CD4-positive, alpha-beta memory T cell (primary cell): Measurements from ENCODE around the gene TXLNG. TPM values are rescaled to one million over a fixed set of nuclear protein-coding genes. Genes with fewer than 3 reads are reported as not detected.
A peak's percentile ranks its signal among the peaks of the same experiment; 100 is the strongest.
"Not testable (repeated sequence)": the region's sequence is repeated elsewhere in the genome, so short reads cannot be mapped to it uniquely, and the experiment has no call there.

Experiments used
- CTCF ChIA-PET: fragments of 350-600 bp; sonication (Branson Sonifier 250); formaldehyde crosslinking; loops from one replicate; lab custom pipeline; 2021; ENCODE audit warnings: inconsistent platforms; ENCODE audit not compliant: partially characterized antibody; lab: Charles Lee
- POLR2A ChIA-PET: fragments of 350-600 bp; sonication (Branson Sonifier 250); formaldehyde crosslinking; loops from one replicate; lab custom pipeline; 2021; ENCODE audit not compliant: partially characterized antibody; lab: Charles Lee
- DNase-seq, 5 donors: peaks; one replicate each; pipeline versions ENCODE4 v3.0.0 to v3.0.0-alpha.2; 2020 to 2022; ENCODE audit warnings: mixed read lengths in 1 of 5
- H3K27ac ChIP-seq: one replicate; pipeline ENCODE4 v1.7.0; 2013; ENCODE audit warnings: low read depth, low read length
- H3K27me3 ChIP-seq: 2 replicates; pipeline ENCODE4 v1.7.0; 2013; ENCODE audit warnings: mild to moderate bottlenecking, low read length, moderate library complexity; ENCODE audit not compliant: insufficient read depth
- H3K36me3 ChIP-seq: 2 replicates; pipeline ENCODE4 v1.7.0; 2013; ENCODE audit warnings: mild to moderate bottlenecking, low read length, moderate library complexity; ENCODE audit not compliant: insufficient read depth
- H3K4me1 ChIP-seq: 2 replicates; pipeline ENCODE4 v1.7.0; 2013; ENCODE audit warnings: mild to moderate bottlenecking, low read length, moderate library complexity; ENCODE audit not compliant: insufficient read depth
- H3K4me3 ChIP-seq, 2 donors: one replicate each; pipeline ENCODE4 v1.7.0; 2013; ENCODE audit warnings: low read length in 2 of 2, mild to moderate bottlenecking in 1 of 2
- H3K9me3 ChIP-seq, 2 donors: one replicate each; pipeline ENCODE4 v1.7.0; 2013; ENCODE audit warnings: low read length in 2 of 2, control low read depth in 1 of 2; ENCODE audit not compliant: control insufficient read depth in 1 of 2
- H3K27ac Mint-ChIP-seq, 7 donors: one replicate each; pipeline ENCODE4 v1.8.0; 2020 to 2021; ENCODE audit warnings: mixed read lengths in 7 of 7, mild to moderate bottlenecking in 6 of 7, inconsistent platforms in 3 of 7, moderate library complexity in 3 of 7
- H3K27me3 Mint-ChIP-seq, 2 donors: one replicate each; pipeline ENCODE4 v1.8.0; 2020 to 2021; ENCODE audit warnings: mixed read lengths in 2 of 2
- H3K36me3 Mint-ChIP-seq, 2 donors: one replicate each; pipeline ENCODE4 v1.8.0; 2020 to 2021; ENCODE audit warnings: mixed read lengths in 2 of 2, inconsistent platforms in 1 of 2, mild to moderate bottlenecking in 1 of 2
- H3K4me1 Mint-ChIP-seq, 4 donors: one replicate each; pipeline ENCODE4 v1.8.0; 2020 to 2021; ENCODE audit warnings: mixed read lengths in 4 of 4, mild to moderate bottlenecking in 1 of 4
- H3K4me3 Mint-ChIP-seq, 8 donors: one replicate each; pipeline ENCODE4 v1.8.0; 2020 to 2021; ENCODE audit warnings: mixed read lengths in 8 of 8, mild to moderate bottlenecking in 7 of 8, moderate library complexity in 6 of 8, inconsistent platforms in 3 of 8
- H3K9me3 Mint-ChIP-seq, 8 donors: one replicate each; pipeline ENCODE4 v1.8.0; 2020 to 2021; ENCODE audit warnings: mixed read lengths in 8 of 8, mild to moderate bottlenecking in 5 of 8, inconsistent platforms in 3 of 8, moderate library complexity in 1 of 8
- intact Hi-C: fragments of 100-400 bp; cut with micrococcal nuclease; formaldehyde crosslinking; loops from one replicate; pipeline ENCODE4 v1.15.1; 2023
- polyA plus RNA-seq, 2 donors: library from polyadenylated mRNA; unstranded; fragments of 300-500 nt; fragmentation: Illumina TruSeq; gene quantifications; one replicate each; pipeline ENCODE4 v1.2.3, GENCODE V29; 2021
- total RNA-seq, 2 experiments: library from RNA; stranded (reverse); gene quantifications; one replicate each; pipeline ENCODE4 v1.2.3, GENCODE V29; 2021

Gene TXLNG
- total and polyA plus RNA-seq, 4 experiments from 2014 or later = 9.4 to 20.2 (median 18.8) TPM

GRCh38 chrX:16750136-16750535, 36.1 kb upstream of the TXLNG start:
- peaks cover 37 to 45% of the 10 kb centered on the region in 2 donors for H3K36me3 Mint-ChIP-seq
- H3K27me3 Mint-ChIP-seq = no peaks in the 10 kb centered on the region
- no peak for DNase-seq
- Histone ChIP-seq H3K36me3 (peaks cover 5% of the 10 kb centered on the region), H3K4me3 (no peak overlapping the region), H3K4me1 (no peaks in the 10 kb centered on the region), H3K27ac (no peak overlapping the region), H3K9me3 (no peaks in the 10 kb centered on the region), H3K27me3 (no peaks in the 10 kb centered on the region)
- ChIA-PET POLR2A (no interaction called here), CTCF (no interaction called here)
- no peak overlapping the region for H3K4me3 Mint-ChIP-seq
- H3K27ac Mint-ChIP-seq = peak overlapping the region in 1 of 7 donors; percentile 42
- no peaks in the 10 kb centered on the region for H3K9me3 Mint-ChIP-seq
- peaks cover 0 to 3% (median 0%) of the 10 kb centered on the region in 4 donors for H3K4me1 Mint-ChIP-seq
- intact Hi-C loops = no loop called here

DNA sequence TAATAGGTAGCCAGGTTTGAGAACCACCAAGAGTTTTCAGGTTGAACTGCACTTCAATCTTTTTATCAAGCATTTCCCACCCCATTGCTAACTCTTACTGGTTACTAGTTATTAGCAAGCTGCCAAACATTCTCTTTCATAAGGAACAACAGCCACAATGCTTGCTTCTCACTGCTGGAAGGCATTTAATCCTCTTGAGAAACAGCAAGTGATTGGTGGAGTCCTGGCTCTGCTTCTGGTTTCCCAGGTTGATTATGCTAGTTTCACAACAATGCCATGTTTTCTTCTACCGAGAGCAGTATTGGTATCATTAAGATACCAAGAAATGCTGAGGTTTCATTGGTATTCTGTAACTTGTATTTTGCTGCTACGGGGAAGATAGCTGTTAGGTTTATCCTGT, 32.2 kb upstream of the TXLNG start:
- intact Hi-C loops = no loop called here
- Mint-ChIP-seq H3K27me3 (no peaks in the 10 kb centered on the region), H3K9me3 (no peaks in the 10 kb centered on the region), H3K4me1 (peaks cover 0 to 3% (median 0%) of the 10 kb centered on the region in 4 donors), H3K4me3 (no peak overlapping the region), H3K36me3 (peaks cover 41 to 46% of the 10 kb centered on the region in 2 donors), H3K27ac (no peak overlapping the region)
- Histone ChIP-seq H3K9me3 (no peaks in the 10 kb centered on the region), H3K27ac (no peak overlapping the region), H3K4me1 (no peaks in the 10 kb centered on the region), H3K36me3 (peaks cover 7% of the 10 kb centered on the region), H3K27me3 (no peaks in the 10 kb centered on the region), H3K4me3 (no peak overlapping the region)
- CTCF ChIA-PET = no interaction called here
- no peak for DNase-seq
- POLR2A ChIA-PET = no interaction called here

DNA sequence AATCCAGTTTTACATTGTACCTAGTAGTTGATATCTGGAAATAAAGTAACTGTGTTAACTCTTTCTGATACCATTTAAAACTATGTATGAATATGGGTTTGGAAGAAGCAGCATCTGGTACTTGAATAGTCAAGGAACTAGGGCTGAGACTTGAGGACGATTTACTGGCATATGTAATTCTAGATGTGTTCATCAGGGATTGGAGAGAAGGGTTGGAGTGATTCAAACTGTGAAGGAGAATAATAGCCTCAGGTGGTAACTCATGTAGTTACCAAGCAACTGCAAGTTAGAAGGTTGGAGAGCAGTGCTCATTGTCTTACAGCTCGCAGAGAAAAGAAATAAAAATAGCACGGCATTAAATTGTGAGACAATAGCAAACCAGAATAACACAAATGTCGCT, 29.5 kb upstream of the TXLNG start:
- Mint-ChIP-seq H3K4me1 (peaks cover 0 to 3% (median 0%) of the 10 kb centered on the region in 4 donors), H3K4me3 (no peak overlapping the region), H3K9me3 (no peaks in the 10 kb centered on the region), H3K27me3 (no peaks in the 10 kb centered on the region), H3K27ac (peak overlapping the region in 1 of 7 donors; percentile 50), H3K36me3 (peaks cover 45 to 48% of the 10 kb centered on the region in 2 donors)
- POLR2A ChIA-PET = no interaction called here
- no peak overlapping the region for H3K4me3 ChIP-seq
- no peaks in the 10 kb centered on the region for H3K9me3 ChIP-seq
- peaks cover 7% of the 10 kb centered on the region for H3K36me3 ChIP-seq
- no peaks in the 10 kb centered on the region for H3K27me3 ChIP-seq
- DNase-seq = no peak
- intact Hi-C loops = no loop called here
- no peak overlapping the region for H3K27ac ChIP-seq
- H3K4me1 ChIP-seq = no peaks in the 10 kb centered on the region
- CTCF ChIA-PET = no interaction called here

- H3K9me3 Mint-ChIP-seq, H3K27ac ChIP-seq, H3K27me3 Mint-ChIP-seq, H3K27me3 ChIP-seq, DNase-seq, H3K4me1 Mint-ChIP-seq, intact Hi-C loops, POLR2A ChIA-PET, H3K4me3 Mint-ChIP-seq, H3K4me3 ChIP-seq, H3K36me3 ChIP-seq, H3K9me3 ChIP-seq, CTCF ChIA-PET, H3K4me1 ChIP-seq: not testable (repeated sequence)
- Mint-ChIP-seq H3K27ac (peak overlapping the region in 1 of 7 donors; percentile 65), H3K36me3 (peaks cover 21 to 22% of the 10 kb centered on the region in 2 donors)
Measured at GRCh38 chrX:16761500-16761899, 24.8 kb upstream of the TXLNG start.

- Histone ChIP-seq H3K27ac (no peak overlapping the region), H3K9me3 (no peaks in the 10 kb centered on the region), H3K4me3 (no peak overlapping the region), H3K36me3 (no peaks in the 10 kb centered on the region), H3K4me1 (no peaks in the 10 kb centered on the region), H3K27me3 (no peaks in the 10 kb centered on the region)
- no peak for DNase-seq
- CTCF ChIA-PET = no interaction called here
- no peaks in the 10 kb centered on the region for H3K27me3 Mint-ChIP-seq
- no peaks in the 10 kb centered on the region for H3K9me3 Mint-ChIP-seq
- H3K36me3 Mint-ChIP-seq = peaks cover 13 to 14% of the 10 kb centered on the region in 2 donors
- intact Hi-C loops = no loop called here
- H3K4me1 Mint-ChIP-seq = no peaks in the 10 kb centered on the region
- no peak overlapping the region for H3K4me3 Mint-ChIP-seq
- peak overlapping the region in 2 of 7 donors; percentile 8 to 88 for H3K27ac Mint-ChIP-seq
- POLR2A ChIA-PET = no interaction called here
Measured at GRCh38 chrX:16762579-16762978, 23.7 kb upstream of the TXLNG start.

GRCh38 chrX:16765594-16765993, 20.7 kb upstream of the TXLNG start:
- intact Hi-C loops = no loop called here
- Histone ChIP-seq H3K9me3 (no peaks in the 10 kb centered on the region), H3K27me3 (no peaks in the 10 kb centered on the region), H3K4me1 (no peaks in the 10 kb centered on the region), H3K4me3 (no peak overlapping the region), H3K36me3 (no peaks in the 10 kb centered on the region), H3K27ac (no peak overlapping the region)
- CTCF ChIA-PET = no interaction called here
- H3K27me3 Mint-ChIP-seq = no peaks in the 10 kb centered on the region
- no peak overlapping the region for H3K4me3 Mint-ChIP-seq
- POLR2A ChIA-PET = no interaction called here
- H3K36me3 Mint-ChIP-seq = peaks cover 0 to 4% of the 10 kb centered on the region in 2 donors
- H3K9me3 Mint-ChIP-seq = no peaks in the 10 kb centered on the region
- DNase-seq = no peak
- H3K4me1 Mint-ChIP-seq = no peaks in the 10 kb centered on the region
- peak overlapping the region in 1 of 7 donors; percentile 50 for H3K27ac Mint-ChIP-seq

DNA sequence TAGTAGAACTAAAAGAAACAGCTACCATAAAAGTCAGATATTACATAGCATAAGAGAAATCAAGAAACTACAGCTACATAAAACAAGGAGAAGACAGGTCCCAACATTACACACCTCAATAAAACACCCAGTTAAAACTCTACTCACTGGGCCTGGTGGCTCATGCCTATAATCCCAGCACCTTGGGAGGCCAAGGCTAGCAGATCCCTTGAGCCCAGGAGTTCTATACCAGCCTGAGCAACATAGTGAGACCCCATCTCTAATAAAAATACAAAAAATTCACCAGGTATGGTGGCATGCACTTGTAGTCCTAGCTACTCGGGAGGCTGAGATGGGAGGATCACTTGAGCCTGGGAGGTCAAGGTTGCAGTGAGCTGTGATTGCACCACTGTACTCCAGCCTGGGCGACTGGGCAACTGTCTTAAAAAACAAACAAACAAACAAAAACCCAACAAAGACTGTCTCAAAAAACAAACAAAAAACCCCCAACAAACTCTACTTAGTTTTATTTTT, 15.2 kb upstream of the TXLNG start:
- H3K27ac ChIP-seq = no peak overlapping the region
- no peak overlapping the region for H3K27ac Mint-ChIP-seq
- no peaks in the 10 kb centered on the region for H3K36me3 Mint-ChIP-seq
- H3K4me3 Mint-ChIP-seq = no peak overlapping the region
- POLR2A ChIA-PET = no interaction called here
- CTCF ChIA-PET = interaction anchor here (0.9 kb wide), 1 partner anchor 169 kb away, joined by 4 read pairs; no protein-coding TSS in a partner anchor
- H3K4me1 Mint-ChIP-seq = no peaks in the 10 kb centered on the region
- DNase-seq = no peak
- no peaks in the 10 kb centered on the region for H3K9me3 ChIP-seq
- no peaks in the 10 kb centered on the region for H3K36me3 ChIP-seq
- no peaks in the 10 kb centered on the region for H3K27me3 ChIP-seq
- H3K4me1 ChIP-seq = no peaks in the 10 kb centered on the region
- no peaks in the 10 kb centered on the region for H3K9me3 Mint-ChIP-seq
- no peaks in the 10 kb centered on the region for H3K27me3 Mint-ChIP-seq
- intact Hi-C loops = no loop called here
- H3K4me3 ChIP-seq = no peak overlapping the region
